ENCODE measurements around the gene LCNL1. TPM values are rescaled to one million over a fixed set of nuclear protein-coding genes. Genes with fewer than 3 reads are reported as not detected.

The LCNL1 gene
- total RNA-seq, 1 experiment from 2014 or later, result not detected

DNA sequence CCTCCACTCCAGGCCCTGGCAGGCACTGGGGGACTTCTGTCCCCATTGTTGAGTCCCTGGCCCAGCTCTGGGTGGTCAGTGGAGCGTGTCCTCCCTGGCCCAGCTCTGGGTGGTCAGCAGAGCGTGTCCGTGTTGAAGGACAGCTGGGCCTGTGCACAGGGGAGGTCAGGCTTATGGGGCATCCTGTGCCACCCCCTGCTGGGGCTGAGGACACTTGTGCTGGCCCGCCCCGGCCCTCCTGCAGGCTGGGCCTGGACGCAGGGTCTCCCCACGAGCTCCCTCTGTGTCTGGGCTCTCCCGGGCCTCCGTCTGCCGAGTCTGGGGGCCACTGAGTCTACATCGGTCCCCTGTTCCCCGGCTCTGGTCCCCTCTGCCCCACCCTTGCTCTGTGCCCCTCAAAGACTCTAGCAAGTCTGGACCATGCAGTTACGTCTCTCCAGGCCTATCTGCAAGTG lies 25.1 kb downstream of the LCNL1 start:
- intact Hi-C loops (cut with micrococcal nuclease), result no loop called here
- ChIA-PET POLR2A (no interaction called here), CTCF (no interaction called here)
- no peak for DNase-seq (ENCODE audit: unreplicated experiment)
- Mint-ChIP-seq H3K9me3 (ENCODE audit: unreplicated experiment) (no peaks in the 10 kb centered on the region), H3K4me3 (ENCODE audit: unreplicated experiment) (no peak overlapping the region), H3K27me3 (ENCODE audit: insufficient read depth, unreplicated experiment) (no peaks in the 10 kb centered on the region), H3K4me1 (ENCODE audit: insufficient read depth, unreplicated experiment) (no peaks in the 10 kb centered on the region), H3K27ac (ENCODE audit: low read depth, unreplicated experiment) (no peak overlapping the region), H3K36me3 (ENCODE audit: insufficient read depth, unreplicated experiment) (peaks cover 10% of the 10 kb centered on the region)
- TF ChIP-seq, protein P1, sequence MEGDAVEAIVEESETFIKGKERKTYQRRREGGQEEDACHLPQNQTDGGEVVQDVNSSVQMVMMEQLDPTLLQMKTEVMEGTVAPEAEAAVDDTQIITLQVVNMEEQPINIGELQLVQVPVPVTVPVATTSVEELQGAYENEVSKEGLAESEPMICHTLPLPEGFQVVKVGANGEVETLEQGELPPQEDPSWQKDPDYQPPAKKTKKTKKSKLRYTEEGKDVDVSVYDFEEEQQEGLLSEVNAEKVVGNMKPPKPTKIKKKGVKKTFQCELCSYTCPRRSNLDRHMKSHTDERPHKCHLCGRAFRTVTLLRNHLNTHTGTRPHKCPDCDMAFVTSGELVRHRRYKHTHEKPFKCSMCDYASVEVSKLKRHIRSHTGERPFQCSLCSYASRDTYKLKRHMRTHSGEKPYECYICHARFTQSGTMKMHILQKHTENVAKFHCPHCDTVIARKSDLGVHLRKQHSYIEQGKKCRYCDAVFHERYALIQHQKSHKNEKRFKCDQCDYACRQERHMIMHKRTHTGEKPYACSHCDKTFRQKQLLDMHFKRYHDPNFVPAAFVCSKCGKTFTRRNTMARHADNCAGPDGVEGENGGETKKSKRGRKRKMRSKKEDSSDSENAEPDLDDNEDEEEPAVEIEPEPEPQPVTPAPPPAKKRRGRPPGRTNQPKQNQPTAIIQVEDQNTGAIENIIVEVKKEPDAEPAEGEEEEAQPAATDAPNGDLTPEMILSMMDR (IDR thresholded peaks at IDR 0.05; ENCODE audit: unreplicated experiment), result no peak
- no TSS peak for BruUV-seq (replicated peaks)

DNA sequence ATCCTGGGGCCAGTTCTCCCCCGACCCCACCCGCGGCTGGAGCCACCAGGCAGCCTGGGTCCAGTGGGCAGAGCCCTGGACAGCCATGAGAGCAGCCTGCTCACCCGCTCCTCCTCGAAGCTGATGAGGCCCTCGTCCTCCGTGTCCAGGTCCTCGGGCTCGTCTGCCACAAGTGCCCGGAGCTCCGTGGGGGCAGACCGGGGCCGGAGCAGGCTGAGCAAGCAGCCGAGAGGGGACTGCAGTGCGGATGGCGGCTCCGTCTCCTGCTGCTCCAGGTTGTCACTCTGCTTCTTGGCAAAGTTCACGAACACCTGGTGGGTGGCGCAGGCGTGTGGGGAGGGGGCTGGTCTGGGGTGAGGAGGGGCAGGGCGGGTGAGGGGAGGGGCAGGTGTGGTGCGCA lies 25.5 kb downstream of the LCNL1 start:
- no peaks in the 10 kb centered on the region for H3K4me1 Mint-ChIP-seq (ENCODE audit: insufficient read depth, unreplicated experiment)
- H3K9me3 Mint-ChIP-seq (ENCODE audit: unreplicated experiment), result no peaks in the 10 kb centered on the region
- intact Hi-C loops (cut with micrococcal nuclease), result no loop called here
- no peak overlapping the region for H3K27ac Mint-ChIP-seq (ENCODE audit: low read depth, unreplicated experiment)
- TF ChIP-seq, protein P1 (IDR thresholded peaks at IDR 0.05; ENCODE audit: unreplicated experiment), result no peak
- ChIA-PET POLR2A (no interaction called here), CTCF (no interaction called here)
- DNase-seq (ENCODE audit: unreplicated experiment), result no peak
- H3K36me3 Mint-ChIP-seq (ENCODE audit: insufficient read depth, unreplicated experiment), result peaks cover 10% of the 10 kb centered on the region
- H3K4me3 Mint-ChIP-seq (ENCODE audit: unreplicated experiment), result no peak overlapping the region
- BruUV-seq (replicated peaks), result no TSS peak
- no peaks in the 10 kb centered on the region for H3K27me3 Mint-ChIP-seq (ENCODE audit: insufficient read depth, unreplicated experiment)

DNA sequence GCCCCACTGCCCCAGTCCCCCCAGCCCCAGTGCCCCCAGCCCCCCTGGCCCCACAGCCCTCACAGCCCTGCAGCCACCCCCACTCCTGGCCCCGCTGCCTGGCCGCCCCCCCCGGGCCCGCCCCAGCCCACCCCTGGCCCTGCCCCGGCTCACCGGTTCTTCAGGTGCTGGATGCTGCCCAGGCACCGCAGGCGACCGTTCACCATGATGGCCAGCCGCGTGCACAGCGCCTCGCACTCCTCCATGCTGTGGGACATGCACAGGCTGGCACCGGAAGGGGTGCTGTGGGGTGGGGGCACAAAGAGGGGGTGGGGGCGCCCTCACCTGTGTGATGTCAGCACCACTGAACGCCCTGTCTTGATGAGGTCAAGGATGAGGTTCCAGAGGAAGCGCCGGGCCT lies 26.4 kb downstream of the LCNL1 start:
- H3K36me3 Mint-ChIP-seq (ENCODE audit: insufficient read depth, unreplicated experiment), result peaks cover 10% of the 10 kb centered on the region
- no TSS peak for BruUV-seq (replicated peaks)
- TF ChIP-seq, protein P1 (IDR thresholded peaks at IDR 0.05; ENCODE audit: unreplicated experiment), result no peak
- ChIA-PET CTCF (interaction anchor here (0.8 to 1.0 kb wide), 2 partner anchors 11 to 20 kb away, joined by 3 to 5 read pairs; no protein-coding TSS in a partner anchor), POLR2A (no interaction called here)
- DNase-seq (ENCODE audit: unreplicated experiment), result no peak
- H3K4me1 Mint-ChIP-seq (ENCODE audit: insufficient read depth, unreplicated experiment), result no peaks in the 10 kb centered on the region
- no peaks in the 10 kb centered on the region for H3K27me3 Mint-ChIP-seq (ENCODE audit: insufficient read depth, unreplicated experiment)
- H3K4me3 Mint-ChIP-seq (ENCODE audit: unreplicated experiment), result no peak overlapping the region
- intact Hi-C loops (cut with micrococcal nuclease), result no loop called here
- no peak overlapping the region for H3K27ac Mint-ChIP-seq (ENCODE audit: low read depth, unreplicated experiment)
- H3K9me3 Mint-ChIP-seq (ENCODE audit: unreplicated experiment), result no peaks in the 10 kb centered on the region

DNA sequence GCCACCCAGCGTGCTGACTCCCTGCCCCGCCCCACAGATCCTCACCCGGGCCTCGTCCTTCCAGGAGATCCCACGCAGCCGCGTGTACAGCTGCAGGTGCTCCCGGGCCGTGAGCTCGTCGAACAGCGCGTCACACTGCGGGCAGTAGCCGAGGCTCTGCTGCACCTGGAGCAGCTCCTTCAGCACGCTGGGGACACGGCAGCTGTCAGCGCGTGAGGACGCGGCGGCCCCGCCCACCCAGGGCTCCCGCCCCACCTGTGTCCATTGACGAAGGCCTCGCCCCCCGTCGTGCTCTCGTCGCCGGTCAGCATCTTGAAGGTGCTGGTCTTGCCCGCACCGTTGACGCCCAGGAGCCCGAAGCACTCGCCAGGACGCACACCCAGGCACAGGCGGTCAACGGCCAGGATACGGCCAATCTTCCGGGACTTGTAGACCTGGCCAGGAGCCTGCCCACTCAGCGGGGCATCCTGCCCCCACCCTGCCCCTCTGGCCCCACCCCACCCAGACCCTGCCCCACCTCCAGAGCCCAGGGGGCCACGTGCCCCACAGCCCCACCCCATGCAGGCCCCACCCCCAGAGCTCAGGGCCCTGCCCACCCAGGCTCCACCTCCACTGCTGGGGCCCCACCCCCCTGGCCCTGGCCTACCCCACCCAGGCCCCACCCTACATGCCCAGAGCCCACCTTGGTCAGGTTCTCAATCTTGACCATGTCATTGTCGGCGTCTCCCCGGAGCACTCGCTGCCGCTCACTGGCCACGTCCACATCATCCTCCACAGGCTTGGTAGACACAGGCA lies 27.3 kb downstream of the LCNL1 start:
- H3K36me3 Mint-ChIP-seq (ENCODE audit: insufficient read depth, unreplicated experiment), result peaks cover 14% of the 10 kb centered on the region
- H3K4me3 Mint-ChIP-seq (ENCODE audit: unreplicated experiment), result no peak overlapping the region
- no TSS peak for BruUV-seq (replicated peaks)
- intact Hi-C loops (cut with micrococcal nuclease), result no loop called here
- no peaks in the 10 kb centered on the region for H3K27me3 Mint-ChIP-seq (ENCODE audit: insufficient read depth, unreplicated experiment)
- no peak for DNase-seq (ENCODE audit: unreplicated experiment)
- no peak overlapping the region for H3K27ac Mint-ChIP-seq (ENCODE audit: low read depth, unreplicated experiment)
- no peaks in the 10 kb centered on the region for H3K9me3 Mint-ChIP-seq (ENCODE audit: unreplicated experiment)
- POLR2A ChIA-PET, result interaction anchor here (0.7 kb wide), 1 partner anchor 598 kb away, joined by 3 read pairs; no protein-coding TSS in a partner anchor
- H3K4me1 Mint-ChIP-seq (ENCODE audit: insufficient read depth, unreplicated experiment), result no peaks in the 10 kb centered on the region
- CTCF ChIA-PET, result interaction anchor here (0.8 to 1.0 kb wide), 2 partner anchors 10 to 19 kb away, joined by 3 to 5 read pairs; no protein-coding TSS in a partner anchor
- TF ChIP-seq, protein P1 (IDR thresholded peaks at IDR 0.05; ENCODE audit: unreplicated experiment), result no peak
